SKM-1 treated with dmso at 0.1 percent for 144 hours (cell line): ENCODE measurements around the gene PCMTD2.
"Not testable (repeated sequence)": the region's sequence is repeated elsewhere in the genome, so short reads cannot be mapped to it uniquely, and the experiment has no call there.

ENCODE experiments used
- DNase-seq: peaks from one replicate; lab custom pipeline; 2025; ENCODE audit not compliant: unreplicated experiment; lab: John Stamatoyannopoulos, UW

The PCMTD2 gene

GRCh38 chr20:64285579-64286446 lies 30.3 kb downstream of the PCMTD2 start:
- DNase-seq = peak; percentile 71

- not testable (repeated sequence) for DNase-seq
These were observed 31.1 kb downstream of the PCMTD2 start for GRCh38 chr20:64286447-64287263.

DNA sequence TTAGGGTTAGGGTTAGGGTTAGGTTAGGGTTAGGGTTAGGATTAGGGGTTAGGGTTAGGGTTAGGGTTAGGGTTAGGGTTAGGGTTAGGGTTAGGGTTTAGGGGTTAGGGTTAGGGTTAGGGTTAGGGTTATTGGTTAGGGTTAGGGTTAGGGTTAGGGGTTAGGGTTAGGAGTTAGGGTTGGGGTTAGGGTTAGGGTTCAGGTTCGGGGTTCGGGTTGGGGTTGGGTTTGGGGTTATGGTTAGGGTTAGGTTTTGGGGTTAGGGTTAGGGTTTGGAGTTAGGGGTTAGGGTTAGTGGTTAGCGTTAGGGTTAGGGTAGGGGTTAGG lies 31.7 kb downstream of the PCMTD2 start:
- not testable (repeated sequence) for DNase-seq

GRCh38 chr20:64292167-64292566 lies 36.6 kb downstream of the PCMTD2 start:
- DNase-seq = not testable (repeated sequence)

DNA sequence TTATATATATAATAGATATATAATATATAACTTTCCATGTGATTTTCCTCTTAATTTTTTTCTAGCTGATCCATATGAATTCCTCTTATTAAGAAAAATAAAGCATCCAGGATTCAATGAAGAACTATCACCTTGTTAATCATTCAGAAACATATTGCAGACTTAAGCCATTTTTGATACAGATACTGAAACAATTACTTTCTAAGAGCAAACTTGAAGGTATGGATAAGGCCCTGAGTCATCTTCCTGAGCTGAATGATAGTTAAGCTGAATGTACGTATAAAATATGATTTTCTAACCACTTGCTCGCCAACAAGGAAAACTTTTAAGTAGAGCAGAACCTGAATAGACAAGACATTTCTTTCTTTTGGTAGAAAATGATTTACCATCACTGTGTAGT lies 47.5 kb downstream of the PCMTD2 start:
- not testable (repeated sequence) for DNase-seq

DNA sequence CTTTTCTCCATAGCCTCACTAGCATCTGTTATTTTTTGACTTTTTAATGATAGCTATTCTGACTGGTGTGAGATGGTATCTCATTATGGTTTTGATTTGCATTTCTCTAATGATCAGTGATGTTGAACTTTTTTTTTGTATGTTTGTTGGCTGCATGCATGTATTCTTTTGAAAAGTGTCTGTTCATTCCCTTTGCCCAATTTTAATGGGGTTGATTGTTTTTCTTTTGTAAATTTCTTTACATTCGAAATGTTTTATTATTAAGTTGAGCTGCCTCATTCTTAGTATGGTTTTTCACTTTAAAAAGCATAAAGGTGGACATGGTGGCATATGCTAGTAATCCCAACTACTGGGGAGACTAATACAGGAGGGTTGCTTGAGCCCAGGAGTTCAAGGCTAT lies 58.2 kb downstream of the PCMTD2 start:
- not testable (repeated sequence) for DNase-seq

- not testable (repeated sequence) for DNase-seq
These were observed 59.8 kb downstream of the PCMTD2 start for GRCh38 chr20:64315381-64315780.

DNA sequence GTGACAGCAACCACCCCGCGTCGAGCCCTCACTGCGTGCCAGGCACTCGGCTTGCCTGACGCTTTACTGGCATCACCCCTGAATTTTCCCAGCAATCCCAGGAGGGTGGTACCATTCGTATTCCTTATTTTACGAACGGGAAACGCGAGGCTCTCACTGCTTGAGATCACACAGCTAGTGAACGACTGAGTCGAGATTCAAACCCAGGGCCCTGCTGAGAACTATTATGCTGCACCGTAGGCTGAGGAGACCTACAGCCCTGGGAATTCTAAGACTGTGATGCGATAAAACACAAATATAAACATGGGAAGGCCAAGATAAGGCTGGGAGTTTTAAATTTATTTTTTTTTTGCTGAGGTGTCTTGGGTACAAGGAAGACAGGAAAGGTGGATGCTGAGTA lies 60.3 kb downstream of the PCMTD2 start:
- DNase-seq = not testable (repeated sequence)

DNA sequence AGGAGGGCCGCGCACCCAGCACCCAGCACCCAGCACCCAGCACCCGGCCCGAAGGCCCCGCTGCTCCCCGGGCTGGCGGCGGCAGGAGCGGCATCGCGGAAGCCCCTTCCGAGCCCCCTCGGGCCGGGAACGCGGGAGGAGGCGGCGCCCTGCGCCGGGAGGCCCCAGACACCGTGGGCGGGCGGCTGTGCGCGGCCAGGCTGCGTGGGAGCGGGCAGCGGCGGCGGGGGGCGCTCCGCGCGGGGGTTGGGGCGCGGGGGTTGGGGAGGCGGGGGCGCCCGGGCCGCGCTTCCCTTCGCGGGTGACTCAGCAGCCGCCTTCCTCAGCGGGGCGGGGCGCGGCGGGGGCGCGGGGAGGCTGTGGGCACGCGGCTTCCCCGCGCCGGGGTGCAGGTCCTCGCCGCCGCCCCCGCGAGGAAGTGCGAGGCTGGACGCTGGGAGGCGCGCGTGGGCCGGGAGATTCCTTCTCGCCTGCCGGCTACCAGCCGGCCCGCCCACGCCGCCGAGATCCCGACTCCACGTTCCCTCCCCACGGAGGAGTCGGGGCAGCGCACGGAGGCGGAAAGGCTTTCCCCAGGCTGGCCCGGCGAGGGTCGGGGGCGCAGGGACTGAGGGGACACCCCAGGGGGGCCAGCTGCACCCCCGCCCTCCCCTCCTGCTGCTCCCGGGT lies 61.0 kb downstream of the PCMTD2 start:
- not testable (repeated sequence) for DNase-seq

GRCh38 chr20:64317331-64317730 lies 61.8 kb downstream of the PCMTD2 start:
- not testable (repeated sequence) for DNase-seq

DNA sequence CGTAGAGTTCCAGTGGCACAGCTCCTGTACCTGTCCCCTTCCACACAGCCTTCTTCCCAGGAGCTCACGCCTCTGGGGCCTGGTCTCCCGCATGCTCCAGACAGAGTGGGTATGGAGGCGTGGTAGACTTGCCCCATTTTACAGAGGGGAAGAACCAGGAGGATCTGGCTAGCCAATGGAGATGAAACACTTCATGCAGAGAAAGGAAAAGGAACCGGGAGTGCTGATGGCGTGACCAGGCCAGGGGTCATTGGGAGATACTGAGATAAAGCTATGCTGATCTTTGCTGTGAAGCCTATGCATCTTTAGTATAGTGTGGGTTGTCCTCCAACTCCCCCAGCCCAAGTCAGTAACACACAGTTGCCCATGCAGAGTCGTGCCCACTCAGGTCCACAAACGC lies 62.5 kb downstream of the PCMTD2 start:
- DNase-seq = not testable (repeated sequence)

DNA sequence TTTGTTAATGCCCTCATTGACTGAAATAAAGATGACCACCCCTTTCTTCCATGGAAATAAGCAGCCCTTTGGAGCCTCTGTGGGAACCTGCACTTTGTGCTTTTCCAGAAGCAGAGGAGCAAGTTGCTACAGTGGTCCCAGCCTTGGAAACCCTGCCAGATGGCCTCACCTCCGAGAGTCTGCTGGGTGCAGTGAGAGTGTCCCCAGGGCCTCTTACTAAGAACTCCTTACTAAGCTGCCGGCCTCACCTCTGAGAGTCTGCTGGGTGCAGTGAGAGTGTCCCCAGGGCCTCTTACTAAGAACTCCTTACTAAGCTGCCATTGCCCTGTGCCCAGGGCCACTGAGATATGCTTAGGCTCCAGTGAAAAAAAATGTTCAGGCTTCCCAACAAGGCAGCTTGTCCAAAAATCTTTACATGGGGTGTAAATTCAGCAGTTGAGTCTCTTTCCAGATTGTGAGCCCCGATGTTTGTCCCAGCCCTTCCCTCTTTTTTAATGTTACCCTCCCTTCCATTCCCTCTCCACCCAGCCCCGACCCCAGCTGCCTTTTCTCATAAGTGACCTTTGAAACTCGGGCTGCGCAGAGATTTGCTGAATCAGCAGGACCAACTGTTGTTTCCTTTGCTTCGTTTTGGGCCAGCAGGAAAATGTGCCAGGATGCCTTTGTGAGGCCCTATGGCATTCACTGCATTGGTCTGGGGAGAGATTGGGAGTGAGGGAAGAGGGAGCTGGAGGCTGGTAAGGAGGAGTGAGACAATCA lies 66.7 kb downstream of the PCMTD2 start:
- not testable (repeated sequence) for DNase-seq
